HAP-1 (cell line): ENCODE data around the gene NLGN1.

Experiments
- DNase-seq, 2 experiments: peaks; one replicate each; pipeline ENCODE4 v3.0.0-alpha.2; 2016 to 2020; ENCODE audit warnings: low spot score in 2 of 2
- H3K27me3 ChIP-seq: fragments of 250-450 bp; sonication (Bioruptor Pico); 2 replicates; pipeline ENCODE4 v1.5.1; 2020; ENCODE audit warnings: low read depth, mild to moderate bottlenecking, moderate library complexity
- H3K36me3 ChIP-seq: fragments of 250-450 bp; sonication (Bioruptor Pico); replicated peaks from 2 replicates; pipeline ENCODE4 v1.5.1; 2020; ENCODE audit warnings: mild to moderate bottlenecking
- H3K4me1 ChIP-seq: fragments of 250-450 bp; sonication (Bioruptor Pico); 2 replicates; pipeline ENCODE4 v1.5.1; 2020; ENCODE audit warnings: mild to moderate bottlenecking
- H3K4me3 ChIP-seq: fragments of 250-450 bp; sonication (Bioruptor Pico); 2 replicates; pipeline ENCODE4 v1.5.1; 2020; ENCODE audit warnings: mild to moderate bottlenecking, moderate library complexity
- H3K9me3 ChIP-seq: fragments of 250-450 bp; sonication (Bioruptor Pico); 2 replicates; pipeline ENCODE4 v1.5.1; 2020; ENCODE audit warnings: mild to moderate bottlenecking, moderate library complexity
- in situ Hi-C: fragments of 300-500 bp; cut with MboI; formaldehyde crosslinking; loops from 3 replicates; pipeline ENCODE4 v1.14.3; 2020; ENCODE audit warnings: low sequenced_read_pairs, inconsistent platforms, mixed read lengths

The NLGN1 gene

GRCh38 chr3:173737167-173737808, 339.7 kb downstream of the NLGN1 start:
- Histone ChIP-seq H3K27me3 (no peaks in the 10 kb centered on the region), H3K9me3 (no peaks in the 10 kb centered on the region), H3K4me1 (peaks cover 3% of the 10 kb centered on the region), H3K36me3 (no peaks in the 10 kb centered on the region), H3K4me3 (no peak overlapping the region)
- in situ Hi-C loops = no loop called here
- no peak for DNase-seq

- Histone ChIP-seq H3K9me3 (no peaks in the 10 kb centered on the region), H3K27me3 (no peaks in the 10 kb centered on the region), H3K4me3 (no peak overlapping the region), H3K4me1 (peaks cover 3% of the 10 kb centered on the region), H3K36me3 (no peaks in the 10 kb centered on the region)
- in situ Hi-C loops = no loop called here
- no peak for DNase-seq
These were observed 342.2 kb downstream of the NLGN1 start for GRCh38 chr3:173739726-173740125.

DNA sequence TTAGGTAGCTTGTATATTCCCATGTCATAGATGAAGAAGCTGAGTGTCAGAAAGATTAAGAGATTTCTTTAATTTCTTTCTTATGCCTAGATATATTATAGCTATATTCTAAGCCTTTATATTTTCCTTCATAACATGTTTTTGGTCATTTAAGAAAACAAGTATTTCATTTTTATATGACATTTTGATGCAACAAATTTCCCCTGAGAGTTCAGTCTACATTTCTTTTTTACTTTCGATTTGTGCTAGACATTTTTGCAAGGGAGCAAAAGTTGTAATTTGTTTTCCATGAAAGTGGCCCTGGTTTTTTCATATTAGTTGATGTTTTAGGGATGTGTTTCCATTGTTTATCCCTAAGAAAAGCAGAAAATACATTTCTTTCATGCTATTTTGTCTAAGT, 344.9 kb downstream of the NLGN1 start:
- H3K36me3 ChIP-seq = no peaks in the 10 kb centered on the region
- no peak for DNase-seq
- H3K4me3 ChIP-seq = no peak overlapping the region
- no peaks in the 10 kb centered on the region for H3K27me3 ChIP-seq
- in situ Hi-C loops = no loop called here
- no peaks in the 10 kb centered on the region for H3K9me3 ChIP-seq
- H3K4me1 ChIP-seq = peaks cover 3% of the 10 kb centered on the region

DNA sequence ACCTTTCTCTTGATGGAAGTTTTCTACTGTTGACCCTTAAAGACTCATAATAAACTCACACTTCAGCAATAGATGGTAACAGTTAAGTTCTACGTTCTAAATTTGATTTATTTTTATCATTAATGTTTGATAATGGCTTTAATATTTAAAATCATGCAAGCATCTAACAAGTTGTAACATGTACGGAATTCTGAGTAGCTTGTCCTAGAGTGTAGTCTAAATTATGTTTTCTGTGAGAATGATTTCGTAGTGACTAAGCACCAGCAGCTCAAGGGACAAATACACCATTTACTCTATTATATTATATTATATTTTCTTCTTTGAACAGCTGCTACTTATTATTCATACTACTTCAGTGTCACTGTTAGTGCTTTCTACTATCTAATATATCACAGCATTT, 345.6 kb downstream of the NLGN1 start:
- DNase-seq = no peak
- Histone ChIP-seq H3K4me1 (peaks cover 3% of the 10 kb centered on the region), H3K36me3 (no peaks in the 10 kb centered on the region), H3K4me3 (no peak overlapping the region), H3K9me3 (no peaks in the 10 kb centered on the region), H3K27me3 (no peaks in the 10 kb centered on the region)
- in situ Hi-C loops = no loop called here

GRCh38 chr3:173743516-173743915, 346.0 kb downstream of the NLGN1 start:
- Histone ChIP-seq H3K36me3 (no peaks in the 10 kb centered on the region), H3K4me1 (peaks cover 3% of the 10 kb centered on the region), H3K4me3 (no peak overlapping the region), H3K27me3 (no peaks in the 10 kb centered on the region), H3K9me3 (no peaks in the 10 kb centered on the region)
- no peak for DNase-seq
- in situ Hi-C loops = no loop called here

GRCh38 chr3:173744479-173744878, 346.9 kb downstream of the NLGN1 start:
- Histone ChIP-seq H3K27me3 (no peaks in the 10 kb centered on the region), H3K9me3 (no peaks in the 10 kb centered on the region), H3K4me3 (no peak overlapping the region), H3K36me3 (no peaks in the 10 kb centered on the region), H3K4me1 (peaks cover 11% of the 10 kb centered on the region)
- no peak for DNase-seq
- in situ Hi-C loops = no loop called here

GRCh38 chr3:173744895-173745294, 347.4 kb downstream of the NLGN1 start:
- Histone ChIP-seq H3K27me3 (no peaks in the 10 kb centered on the region), H3K4me1 (peaks cover 12% of the 10 kb centered on the region), H3K36me3 (no peaks in the 10 kb centered on the region), H3K9me3 (no peaks in the 10 kb centered on the region), H3K4me3 (no peak overlapping the region)
- DNase-seq = no peak
- in situ Hi-C loops = no loop called here

- H3K4me1 ChIP-seq = peaks cover 22% of the 10 kb centered on the region
- H3K27me3 ChIP-seq = no peaks in the 10 kb centered on the region
- in situ Hi-C loops = no loop called here
- no peak overlapping the region for H3K4me3 ChIP-seq
- no peaks in the 10 kb centered on the region for H3K9me3 ChIP-seq
- no peak for DNase-seq
- no peaks in the 10 kb centered on the region for H3K36me3 ChIP-seq
These were observed 348.6 kb downstream of the NLGN1 start for GRCh38 chr3:173745952-173746682.

- Histone ChIP-seq H3K4me1 (peaks cover 29% of the 10 kb centered on the region), H3K36me3 (no peaks in the 10 kb centered on the region), H3K27me3 (no peaks in the 10 kb centered on the region), H3K9me3 (no peaks in the 10 kb centered on the region), H3K4me3 (no peak overlapping the region)
- no peak for DNase-seq
- in situ Hi-C loops = no loop called here
These were observed 349.9 kb downstream of the NLGN1 start for GRCh38 chr3:173747427-173747826.

DNA sequence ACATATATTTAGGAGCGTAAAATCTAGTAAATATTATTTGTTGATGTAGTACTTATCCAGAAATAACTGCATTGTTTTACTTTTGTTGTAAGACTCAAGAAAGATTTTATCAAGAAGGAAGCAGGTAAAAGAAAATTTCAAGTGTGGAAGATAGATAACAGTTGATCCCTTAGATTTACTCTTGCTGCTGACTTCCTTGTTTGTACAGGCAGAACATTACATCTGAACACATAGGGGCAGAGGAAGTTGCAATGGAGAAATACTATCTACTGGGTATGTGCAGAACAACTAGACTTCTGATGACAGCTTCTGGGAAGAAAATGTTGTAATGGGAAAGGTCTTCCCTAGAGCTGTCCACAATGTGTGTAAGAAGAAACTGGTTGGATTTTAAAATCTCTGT, 350.6 kb downstream of the NLGN1 start:
- no peaks in the 10 kb centered on the region for H3K27me3 ChIP-seq
- DNase-seq = no peak
- H3K4me1 ChIP-seq = peaks cover 29% of the 10 kb centered on the region
- H3K9me3 ChIP-seq = no peaks in the 10 kb centered on the region
- no peak overlapping the region for H3K4me3 ChIP-seq
- H3K36me3 ChIP-seq = no peaks in the 10 kb centered on the region
- in situ Hi-C loops = no loop called here

- Histone ChIP-seq H3K4me3 (no peak overlapping the region), H3K36me3 (no peaks in the 10 kb centered on the region), H3K9me3 (no peaks in the 10 kb centered on the region), H3K27me3 (no peaks in the 10 kb centered on the region), H3K4me1 (peaks cover 29% of the 10 kb centered on the region)
- no peak for DNase-seq
- in situ Hi-C loops = no loop called here
These were observed 352.6 kb downstream of the NLGN1 start for GRCh38 chr3:173750095-173750494.

GRCh38 chr3:173750591-173750990, 353.0 kb downstream of the NLGN1 start:
- no peak overlapping the region for H3K4me3 ChIP-seq
- in situ Hi-C loops = no loop called here
- H3K4me1 ChIP-seq = peaks cover 29% of the 10 kb centered on the region
- no peaks in the 10 kb centered on the region for H3K9me3 ChIP-seq
- no peaks in the 10 kb centered on the region for H3K36me3 ChIP-seq
- H3K27me3 ChIP-seq = no peaks in the 10 kb centered on the region
- peak in 1 of 2 experiments; percentile 93 for DNase-seq

DNA sequence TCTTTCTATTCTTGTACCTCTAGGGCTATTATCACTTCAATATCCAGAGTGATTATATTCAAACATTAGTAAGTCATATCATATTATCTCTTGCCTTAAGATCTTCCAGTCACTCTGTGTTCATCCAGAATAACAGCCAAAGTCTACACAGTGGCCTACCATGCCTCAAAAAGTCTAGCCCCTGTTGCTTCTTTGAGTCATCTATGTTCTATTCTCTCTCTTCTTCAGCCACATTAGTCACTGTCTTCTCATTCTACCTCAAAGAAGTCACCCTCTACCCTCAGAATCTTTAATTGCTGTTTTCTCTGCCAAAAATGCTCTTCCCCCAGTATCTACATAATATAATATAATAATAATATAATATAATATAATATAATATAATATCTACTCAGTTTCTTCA, 356.0 kb downstream of the NLGN1 start:
- H3K4me1 ChIP-seq = peaks cover 29% of the 10 kb centered on the region
- no peaks in the 10 kb centered on the region for H3K36me3 ChIP-seq
- in situ Hi-C loops = no loop called here
- no peak for DNase-seq
- no peak overlapping the region for H3K4me3 ChIP-seq
- no peaks in the 10 kb centered on the region for H3K27me3 ChIP-seq
- H3K9me3 ChIP-seq = no peaks in the 10 kb centered on the region

- H3K4me3 ChIP-seq = no peak overlapping the region
- H3K36me3 ChIP-seq = no peaks in the 10 kb centered on the region
- in situ Hi-C loops = no loop called here
- H3K9me3 ChIP-seq = no peaks in the 10 kb centered on the region
- no peaks in the 10 kb centered on the region for H3K27me3 ChIP-seq
- H3K4me1 ChIP-seq = peaks cover 18% of the 10 kb centered on the region
- no peak for DNase-seq
These were observed 357.6 kb downstream of the NLGN1 start for GRCh38 chr3:173755161-173755560.
